ENCODE measurements around the gene COPG1. TPM values are rescaled to one million over a fixed set of nuclear protein-coding genes. Genes with fewer than 3 reads are reported as not detected.
A peak's percentile ranks its signal among the peaks of the same experiment; 100 is the strongest.
"Not testable (repeated sequence)": the region's sequence is repeated elsewhere in the genome, so short reads cannot be mapped to it uniquely, and the experiment has no call there.

COPG1 gene
- total and polyA plus RNA-seq, 10 donors: 47.8 to 134 (median 105) TPM

GRCh38 chr3:129207479-129207878 lies 41.9 kb upstream of the COPG1 start:
- no peak overlapping the region for H3K4me3 ChIP-seq
- peaks cover 0 to 13% (median 6%) of the 10 kb centered on the region in 6 donors for H3K4me1 ChIP-seq
- intact Hi-C loops (cut with DNase I; ENCODE audit: low total_unique reads): no loop called here
- peaks cover 0 to 91% (median 11%) of the 10 kb centered on the region in 7 donors for H3K27me3 ChIP-seq (replicated peaks in 1 of 7)
- no peak for DNase-seq
- H3K9me3 ChIP-seq: no peaks in the 10 kb centered on the region
- TF ChIP-seq POLR2A (IDR thresholded peaks at IDR 0.05) (no peak), POLR2AphosphoS5 (IDR thresholded peaks at IDR 0.05) (no peak)
- TF ChIP-seq, protein P1, sequence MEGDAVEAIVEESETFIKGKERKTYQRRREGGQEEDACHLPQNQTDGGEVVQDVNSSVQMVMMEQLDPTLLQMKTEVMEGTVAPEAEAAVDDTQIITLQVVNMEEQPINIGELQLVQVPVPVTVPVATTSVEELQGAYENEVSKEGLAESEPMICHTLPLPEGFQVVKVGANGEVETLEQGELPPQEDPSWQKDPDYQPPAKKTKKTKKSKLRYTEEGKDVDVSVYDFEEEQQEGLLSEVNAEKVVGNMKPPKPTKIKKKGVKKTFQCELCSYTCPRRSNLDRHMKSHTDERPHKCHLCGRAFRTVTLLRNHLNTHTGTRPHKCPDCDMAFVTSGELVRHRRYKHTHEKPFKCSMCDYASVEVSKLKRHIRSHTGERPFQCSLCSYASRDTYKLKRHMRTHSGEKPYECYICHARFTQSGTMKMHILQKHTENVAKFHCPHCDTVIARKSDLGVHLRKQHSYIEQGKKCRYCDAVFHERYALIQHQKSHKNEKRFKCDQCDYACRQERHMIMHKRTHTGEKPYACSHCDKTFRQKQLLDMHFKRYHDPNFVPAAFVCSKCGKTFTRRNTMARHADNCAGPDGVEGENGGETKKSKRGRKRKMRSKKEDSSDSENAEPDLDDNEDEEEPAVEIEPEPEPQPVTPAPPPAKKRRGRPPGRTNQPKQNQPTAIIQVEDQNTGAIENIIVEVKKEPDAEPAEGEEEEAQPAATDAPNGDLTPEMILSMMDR (IDR thresholded peaks at IDR 0.05 in 8 of 11, conservative IDR thresholded peaks at IDR 0.05 in 3 of 11): no peak
- no peak overlapping the region for H3K27ac ChIP-seq
- H3K36me3 ChIP-seq: no peaks in the 10 kb centered on the region
- WGBS, 5 donors: 67 to 87% (median 79%) methylated on average over 4 of the region's 4 CpGs

DNA sequence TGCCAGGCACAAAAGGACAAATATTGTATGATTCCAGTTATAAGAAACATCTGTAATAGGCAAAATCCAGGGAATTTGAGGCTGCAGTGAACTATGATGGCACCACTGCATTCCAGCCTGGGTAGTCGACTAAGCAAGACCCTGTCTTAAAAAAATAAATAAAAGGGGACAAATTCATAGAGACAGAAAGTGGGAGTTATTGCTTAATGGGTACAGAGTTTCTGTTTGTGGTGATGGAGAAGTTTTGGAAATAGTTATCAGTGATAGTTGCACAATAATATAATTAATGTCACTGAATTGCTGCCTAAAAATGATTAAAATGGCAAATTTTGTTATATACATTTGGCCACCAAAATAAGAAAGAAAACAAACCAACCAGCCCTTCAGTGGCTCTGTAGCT lies 38.1 kb upstream of the COPG1 start:
- Histone ChIP-seq H3K4me1 (peaks cover 0 to 13% (median 6%) of the 10 kb centered on the region in 6 donors), H3K4me3 (no peak overlapping the region), H3K27ac (peak overlapping the region in 5 of 8 donors; percentile 1 to 63 (median 49)), H3K9me3 (no peaks in the 10 kb centered on the region), H3K36me3 (no peaks in the 10 kb centered on the region), H3K27me3 (replicated peaks in 1 of 7) (peaks cover 0 to 84% (median 5%) of the 10 kb centered on the region in 7 donors)
- TF ChIP-seq, protein P1 (IDR thresholded peaks at IDR 0.05 in 8 of 11, conservative IDR thresholded peaks at IDR 0.05 in 3 of 11): no peak
- no peak for TF ChIP-seq POLR2AphosphoS5 (IDR thresholded peaks at IDR 0.05)
- TF ChIP-seq POLR2A (IDR thresholded peaks at IDR 0.05): no peak
- no peak for DNase-seq
- 53 to 82% (median 70%) methylated on average over 1 of the region's 1 CpG for WGBS, 5 donors
- intact Hi-C loops (cut with DNase I; ENCODE audit: low total_unique reads): no loop called here

DNA sequence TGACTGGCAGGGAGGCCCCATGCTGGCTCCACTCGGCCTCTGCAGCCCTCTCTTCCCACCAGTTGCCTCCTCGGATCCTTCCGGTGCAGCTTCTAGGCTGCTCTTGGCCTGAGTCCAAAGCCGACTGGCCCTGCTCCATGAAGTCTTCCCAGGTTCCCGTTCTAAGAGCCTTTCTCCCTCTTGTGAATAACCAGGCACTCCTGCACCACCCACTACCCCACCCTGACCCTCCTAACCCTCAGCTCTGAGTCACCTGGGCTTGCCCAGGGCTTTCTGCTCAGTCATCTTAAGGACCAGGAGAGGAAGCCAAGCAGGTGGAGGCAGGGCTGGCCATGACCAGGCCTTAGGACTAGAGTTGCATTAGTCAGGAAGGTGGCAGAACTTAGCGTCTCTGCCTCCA lies 37.6 kb upstream of the COPG1 start:
- peak; percentile 79 for DNase-seq
- H3K9me3 ChIP-seq: no peaks in the 10 kb centered on the region
- intact Hi-C loops (cut with DNase I; ENCODE audit: low total_unique reads): no loop called here
- peaks cover 0 to 85% (median 5%) of the 10 kb centered on the region in 7 donors for H3K27me3 ChIP-seq (replicated peaks in 1 of 7)
- no peak for TF ChIP-seq POLR2A (IDR thresholded peaks at IDR 0.05)
- H3K36me3 ChIP-seq: no peaks in the 10 kb centered on the region
- peaks cover 0 to 13% (median 6%) of the 10 kb centered on the region in 6 donors for H3K4me1 ChIP-seq
- peak overlapping the region in 5 of 8 donors; percentile 1 to 63 (median 49) for H3K27ac ChIP-seq
- no peak overlapping the region for H3K4me3 ChIP-seq
- 32 to 67% (median 39%) methylated on average over 6 of the region's 6 CpGs for WGBS, 5 donors

DNA sequence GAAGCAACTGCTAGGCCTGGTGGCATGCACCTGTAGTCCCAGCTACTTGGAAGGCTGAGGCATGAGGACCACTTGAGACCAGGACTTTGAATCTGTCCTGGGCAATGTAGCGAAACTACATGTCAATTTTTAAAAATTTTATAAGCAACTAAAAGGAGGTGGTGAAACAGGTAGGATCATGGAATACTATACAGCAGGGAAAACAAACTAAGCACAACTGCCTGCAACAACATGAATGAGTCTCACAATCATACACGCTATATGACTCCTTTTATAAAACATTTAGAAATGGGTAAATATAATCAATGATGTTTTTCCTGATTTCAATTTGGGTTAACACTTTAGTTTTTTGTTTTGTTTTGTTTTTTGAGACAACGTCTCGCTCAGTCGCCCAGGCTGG lies 36.2 kb upstream of the COPG1 start:
- H3K4me1 ChIP-seq: peaks cover 0 to 13% (median 6%) of the 10 kb centered on the region in 6 donors
- 95 to 99% (median 95%) methylated on average over 5 of the region's 5 CpGs for WGBS, 5 donors
- H3K27me3 ChIP-seq (replicated peaks in 1 of 7): peaks cover 0 to 90% (median 5%) of the 10 kb centered on the region in 7 donors
- intact Hi-C loops (cut with DNase I; ENCODE audit: low total_unique reads): no loop called here
- H3K36me3 ChIP-seq: no peaks in the 10 kb centered on the region
- no peak for DNase-seq
- TF ChIP-seq POLR2A (IDR thresholded peaks at IDR 0.05): no peak
- no peak for TF ChIP-seq POLR2AphosphoS5 (IDR thresholded peaks at IDR 0.05)
- TF ChIP-seq, protein P1 (IDR thresholded peaks at IDR 0.05 in 8 of 11, conservative IDR thresholded peaks at IDR 0.05 in 3 of 11): no peak
- no peak overlapping the region for H3K27ac ChIP-seq
- H3K9me3 ChIP-seq: no peaks in the 10 kb centered on the region
- H3K4me3 ChIP-seq: no peak overlapping the region

GRCh38 chr3:129218742-129219141 lies 30.7 kb upstream of the COPG1 start:
- Histone ChIP-seq H3K36me3 (no peaks in the 10 kb centered on the region), H3K4me3 (no peak overlapping the region), H3K27ac (no peak overlapping the region), H3K27me3 (replicated peaks in 1 of 7) (peaks cover 0 to 45% (median 0%) of the 10 kb centered on the region in 7 donors), H3K4me1 (no peaks in the 10 kb centered on the region), H3K9me3 (no peaks in the 10 kb centered on the region)
- intact Hi-C loops (cut with DNase I; ENCODE audit: low total_unique reads): no loop called here
- DNase-seq: no peak
- WGBS, 5 donors: 89 to 95% (median 92%) methylated on average over 2 of the region's 2 CpGs
- TF ChIP-seq, protein P1 (IDR thresholded peaks at IDR 0.05 in 8 of 11, conservative IDR thresholded peaks at IDR 0.05 in 3 of 11): no peak
- TF ChIP-seq POLR2AphosphoS5 (IDR thresholded peaks at IDR 0.05) (no peak), POLR2A (IDR thresholded peaks at IDR 0.05) (no peak)

- H3K27me3 ChIP-seq (replicated peaks in 1 of 7); H3K9me3 ChIP-seq; intact Hi-C loops (cut with DNase I; ENCODE audit: low total_unique reads); H3K36me3 ChIP-seq; DNase-seq; H3K4me3 ChIP-seq: not testable (repeated sequence)
- Histone ChIP-seq H3K4me1 (peaks cover 12 to 54% (median 46%) of the 10 kb centered on the region in 6 donors), H3K27ac (peak overlapping the region; percentile 15 to 96 (median 81))
- 42 to 89% (median 63%) methylated on average over 1 of the region's 1 CpG for WGBS, 5 donors
Measured at GRCh38 chr3:129224387-129224786, 25.0 kb upstream of the COPG1 start.
